Measurements from ENCODE around the gene TM9SF4. TPM values are rescaled to one million over a fixed set of nuclear protein-coding genes. Genes with fewer than 3 reads are reported as not detected.

TM9SF4 gene
- total and polyA plus RNA-seq, 2 of the 8 experiments (the other 6 are each of a cell fraction or from before 2014, with no cell fraction given), result 38.4 to 68.7 TPM

- TF ChIP-seq SAP30 (IDR thresholded peaks at IDR 0.05; ENCODE audit: insufficient read depth, insufficient replicate concordance, low read length), result no peak
- no peak for TF ChIP-seq CHD7 (IDR thresholded peaks at IDR 0.05; ENCODE audit: insufficient replicate concordance, low read length)
- TF ChIP-seq CTCF (IDR thresholded peaks at IDR 0.05; ENCODE audit: control extremely low read depth in 1 of 3, insufficient read depth in 1 of 3, low read depth in 1 of 3, low read length in 3 of 3), result no peak
- no peak for TF ChIP-seq POLR2AphosphoS5 (IDR thresholded peaks at IDR 0.05; ENCODE audit: low read depth, low read length)
- no peak for TF ChIP-seq MAFK (IDR thresholded peaks at IDR 0.05; ENCODE audit: low read depth, low read length)
- TF ChIP-seq CBX8 (IDR thresholded peaks at IDR 0.05; ENCODE audit: borderline replicate concordance, low read depth, low read length), result no peak
Measured at GRCh38 chr20:32205110-32205842, 95.8 kb downstream of the TM9SF4 start (continued).

Data from H1 (cell line).